Ovary (tissue), 9 donors: ENCODE measurements around the gene MBD3. TPM values are rescaled to one million over a fixed set of nuclear protein-coding genes. Genes with fewer than 3 reads are reported as not detected.
A peak's percentile ranks its signal among the peaks of the same experiment; 100 is the strongest.
"Not testable (repeated sequence)": the region's sequence is repeated elsewhere in the genome, so short reads cannot be mapped to it uniquely, and the experiment has no call there.

Source experiments
- DNase-seq, 5 donors: peaks; one replicate each; pipeline ENCODE4 v3.0.0-alpha.2; 2019 to 2020
- H3K27ac ChIP-seq, 2 donors: fragments of 200-600 bp; one replicate each; pipeline versions ENCODE4 v1.5.1 to v1.8.0; 2019 to 2022
- H3K27me3 ChIP-seq: fragments of 200-600 bp; one replicate; pipeline ENCODE4 v1.8.0; 2022
- H3K36me3 ChIP-seq: fragments of 200-600 bp; sonication (generic); one replicate; pipeline ENCODE4 v1.5.1; 2019
- H3K4me1 ChIP-seq: one replicate; pipeline ENCODE4 v1.8.1; 2013; ENCODE audit warnings: mild to moderate bottlenecking, moderate library complexity; ENCODE audit not compliant: insufficient read depth
- H3K4me3 ChIP-seq: fragments of 200-600 bp; sonication (generic); one replicate; pipeline ENCODE4 v1.5.1; 2017
- H3K9me3 ChIP-seq, 2 donors: fragments of 200-600 bp in 1 of 2; sonication (generic) in 1 of 2; one replicate each; pipeline versions ENCODE4 v1.5.1 to v1.8.1; 2013 to 2019; ENCODE audit warnings: mild to moderate bottlenecking in 1 of 2, moderate library complexity in 1 of 2
- EP300 ChIP-seq: sonication (generic); formaldehyde crosslinking; IDR thresholded peaks from one replicate; pipeline ENCODE4 v1.6.1; 2017; ENCODE audit warnings: antibody characterized with exemption
- POLR2A ChIP-seq: fragments of 450-650 bp; IDR thresholded peaks from one replicate; pipeline ENCODE4 v1.6.1; 2017; ENCODE audit warnings: antibody characterized with exemption, mild to moderate bottlenecking, moderate library complexity
- WGBS, 3 donors: extraction: QIAGEN DNeasy Blood & Tissue Kit in 1 of 3; methylation state at CpG; one replicate each; pipeline versions ENCODE4 v1.1.5 to v1.1.7; 2013 to 2017; 5-methylcytosine and 5-hydroxymethylcytosine counted together
- intact Hi-C, 4 donors: fragments of 100-400 bp; cut with DNase I; formaldehyde crosslinking; loops; one replicate each; pipeline versions ENCODE4 v1.11.0 to v1.15.1; 2022 to 2023
- polyA plus RNA-seq, 2 donors: library from polyadenylated mRNA; stranded (reverse); fragments of 200-250 nt in 1 of 2; fragments of 350-450 nt in 1 of 2; fragmentation: Illumina TruSeq in 1 of 2; extraction: RNeasy Lipid Tissue Mini Kit (QIAGEN cat#74804) in 1 of 2; gene quantifications; one replicate each; pipeline ENCODE4 v1.2.3, GENCODE V29; 2013 to 2014
- total RNA-seq, 7 donors: library from RNA; depleted of rRNA in 2 of 7; stranded (reverse); fragments of >200 nt in 2 of 7; fragmentation: NEBNext Ultra II Directional in 3 of 7; extraction: Animal tissue kit (Norgen Biotek cat#: 25700) in 3 of 7; gene quantifications; one replicate each; pipeline versions ENCODE4 v1.1.0 to v1.2.4, GENCODE V29; 2016 to 2023
- TF ChIP-seq, protein P1 (sequence below), 3 donors: fragments of 450-650 bp in 2 of 3; fragments of 200-600 bp in 1 of 3; IDR thresholded peaks; one replicate each; pipeline versions ENCODE4 v1.5.1 to v1.8.0; 2016 to 2022; ENCODE audit warnings: antibody characterized with exemption in 3 of 3, mild to moderate bottlenecking in 1 of 3
- donor health status: DM: no; HTN: no; CAD: no; lungs with moderate emphysema.
- donor health status: DM: no; HTN: no; CAD: no.
- donor health status: Bipolar disorder and iron deficiency.
- donor health status: DM: yes; HTN: yes; CAD: no.
- donor health status: DM: no; HTN: no; CAD: no.
- donor health status: DM: yes; HTN: yes; CAD: no.

The MBD3 gene
- total and polyA plus RNA-seq, 9 donors, result 2.1 to 94.7 (median 74.3) TPM

GRCh38 chr19:1551068-1552040, 41.3 kb downstream of the MBD3 start:
- H3K9me3 ChIP-seq, result no peaks in the 10 kb centered on the region
- H3K36me3 ChIP-seq, result no peaks in the 10 kb centered on the region
- WGBS, 3 donors, result 64 to 79% (median 67%) methylated on average over 17 of the region's 17 CpGs
- H3K27ac ChIP-seq, result no peak overlapping the region
- H3K4me3 ChIP-seq, result no peak overlapping the region
- DNase-seq, result no peak
- intact Hi-C loops, result loop anchor here in 3 of 4 donors (10.0 kb wide), 3 partner anchors 103 to 213 kb away; partner anchors contain the start of gene TCF3 (in 1 of the 3)
- H3K4me1 ChIP-seq, result no peaks in the 10 kb centered on the region
- no peaks in the 10 kb centered on the region for H3K27me3 ChIP-seq
- TF ChIP-seq, protein P1, sequence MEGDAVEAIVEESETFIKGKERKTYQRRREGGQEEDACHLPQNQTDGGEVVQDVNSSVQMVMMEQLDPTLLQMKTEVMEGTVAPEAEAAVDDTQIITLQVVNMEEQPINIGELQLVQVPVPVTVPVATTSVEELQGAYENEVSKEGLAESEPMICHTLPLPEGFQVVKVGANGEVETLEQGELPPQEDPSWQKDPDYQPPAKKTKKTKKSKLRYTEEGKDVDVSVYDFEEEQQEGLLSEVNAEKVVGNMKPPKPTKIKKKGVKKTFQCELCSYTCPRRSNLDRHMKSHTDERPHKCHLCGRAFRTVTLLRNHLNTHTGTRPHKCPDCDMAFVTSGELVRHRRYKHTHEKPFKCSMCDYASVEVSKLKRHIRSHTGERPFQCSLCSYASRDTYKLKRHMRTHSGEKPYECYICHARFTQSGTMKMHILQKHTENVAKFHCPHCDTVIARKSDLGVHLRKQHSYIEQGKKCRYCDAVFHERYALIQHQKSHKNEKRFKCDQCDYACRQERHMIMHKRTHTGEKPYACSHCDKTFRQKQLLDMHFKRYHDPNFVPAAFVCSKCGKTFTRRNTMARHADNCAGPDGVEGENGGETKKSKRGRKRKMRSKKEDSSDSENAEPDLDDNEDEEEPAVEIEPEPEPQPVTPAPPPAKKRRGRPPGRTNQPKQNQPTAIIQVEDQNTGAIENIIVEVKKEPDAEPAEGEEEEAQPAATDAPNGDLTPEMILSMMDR (IDR thresholded peaks at IDR 0.05), result no peak
- TF ChIP-seq EP300 (no peak), POLR2A (no peak)

DNA sequence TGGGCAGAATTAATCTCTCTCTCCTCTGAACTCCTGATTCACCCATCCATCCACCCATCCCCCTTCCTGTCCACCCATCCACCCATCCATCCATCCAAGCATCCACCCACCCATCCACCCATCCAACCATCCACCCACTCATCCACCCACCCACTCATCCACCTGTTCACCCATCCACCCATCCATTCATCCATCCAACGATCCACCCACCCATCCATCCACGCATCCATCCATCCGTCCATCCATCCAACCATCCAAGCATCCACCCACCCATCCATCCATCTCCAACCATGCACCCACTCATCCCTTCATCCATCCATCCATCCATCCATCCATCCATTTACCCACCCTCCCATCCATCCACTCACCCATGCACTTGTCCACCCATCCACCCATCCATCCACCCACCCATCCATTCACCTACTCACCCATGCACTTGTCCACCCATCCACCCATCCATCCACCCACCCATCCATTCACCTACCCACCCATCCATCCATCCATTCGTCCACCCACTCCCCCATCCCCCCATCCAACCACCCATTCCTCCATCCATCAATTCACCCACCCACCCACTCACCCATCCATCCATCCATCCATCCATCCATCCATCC, 43.2 kb downstream of the MBD3 start:
- Histone ChIP-seq H3K4me3 (no peak overlapping the region), H3K27ac (no peak overlapping the region), H3K9me3 (no peaks in the 10 kb centered on the region), H3K27me3 (no peaks in the 10 kb centered on the region), H3K4me1 (no peaks in the 10 kb centered on the region), H3K36me3 (no peaks in the 10 kb centered on the region)
- WGBS, 3 donors, result 80 to 85% (median 85%) methylated on average over 4 of the region's 4 CpGs
- TF ChIP-seq POLR2A (no peak), EP300 (no peak)
- TF ChIP-seq, protein P1 (IDR thresholded peaks at IDR 0.05), result no peak
- intact Hi-C loops, result loop anchor here in 3 of 4 donors (5.0 to 10.0 kb wide), 5 partner anchors 108 to 275 kb away; partner anchors contain the start of gene ATP8B3 (in 1 of the 3)
- no peak for DNase-seq

- no peak overlapping the region for H3K27ac ChIP-seq
- H3K9me3 ChIP-seq, result no peaks in the 10 kb centered on the region
- no peaks in the 10 kb centered on the region for H3K27me3 ChIP-seq
- 8 to 12% (median 11%) methylated on average over 17 of the region's 17 CpGs for WGBS, 3 donors
- peaks cover 8% of the 10 kb centered on the region for H3K4me1 ChIP-seq
- DNase-seq, result peak in 3 of 5 donors; percentile 25 to 56 (median 37)
- no peaks in the 10 kb centered on the region for H3K36me3 ChIP-seq
- H3K4me3 ChIP-seq, result no peak overlapping the region
- intact Hi-C loops, result loop anchor here in 2 of 4 donors (5.0 to 10.0 kb wide), 4 partner anchors 134 to 284 kb away; partner anchors contain the start of gene ATP8B3 (in 1 of the 2)
- TF ChIP-seq POLR2A (no peak), EP300 (no peak)
- TF ChIP-seq, protein P1 (IDR thresholded peaks at IDR 0.05), result no peak
Measured at GRCh38 chr19:1540365-1540925, 52.2 kb downstream of the MBD3 start.

GRCh38 chr19:1539749-1540148, 52.9 kb downstream of the MBD3 start:
- H3K27ac ChIP-seq, result not testable (repeated sequence)
- intact Hi-C loops, result loop anchor here in 2 of 4 donors (5.0 to 10.0 kb wide), 4 partner anchors 135 to 285 kb away; partner anchors contain the start of gene ATP8B3 (in 1 of the 2)
- peak in 4 of 5 donors; percentile 43 to 81 (median 56) for DNase-seq

More at GRCh38 chr19:1539749-1540148, 52.9 kb downstream of the MBD3 start:
- 60 to 68% (median 65%) methylated on average over 11 of the region's 11 CpGs for WGBS, 3 donors
- H3K36me3 ChIP-seq, H3K4me1 ChIP-seq, H3K4me3 ChIP-seq, H3K27me3 ChIP-seq, H3K9me3 ChIP-seq: not testable (repeated sequence)
